K562 (cell line): ENCODE measurements around the gene PNPO. TPM values are rescaled to one million over a fixed set of nuclear protein-coding genes. Genes with fewer than 3 reads are reported as not detected.

Experiments
- ATAC-seq: fragments of 200-7000 bp; cut with Tn5 transposase; 3 replicates; pipeline ENCODE4 v1.9.1; 2020; ENCODE audit warnings: moderate library complexity
- BruUV-seq: library from RNA; stranded (reverse); fragments of 400-500 nt; replicated peaks from 2 replicates; lab custom pipeline; 2021; lab: Mats Ljungman, UMichigan
- CTCF ChIA-PET: fragments of 300-600 bp; formaldehyde crosslinking; extraction: SDS; loops from one replicate; lab custom pipeline; 2021; ENCODE audit warnings: low intra/inter-chr PET ratio; lab: Yijun Ruan, JAX
- POLR2A ChIA-PET: fragments of 300-600, 350-650 bp; sonication (Branson Sonifier 250); formaldehyde crosslinking; extraction: SDS; loops from one replicate; lab custom pipeline; 2021; ENCODE audit warnings: antibody characterized with exemption, inconsistent platforms; lab: Yijun Ruan, JAX
- DNase-seq, 4 experiments: peaks; one replicate each; pipeline versions ENCODE4 v3.0.0 to v3.0.0-alpha.2; 2011 to 2018; ENCODE audit warnings: low spot score in 3 of 4, mixed read lengths in 3 of 4; ENCODE audit errors: extremely low read depth in 1 of 4
- FAIRE-seq: peaks from 2 replicates; lab custom pipeline; 2011; peaks lifted over from hg19 to GRCh38; lab: Jason Lieb, UNC
- H2AFZ ChIP-seq: 2 replicates; pipeline ENCODE4 v1.6.0; 2011; ENCODE audit warnings: low read depth, low read length, control low read depth, inconsistent platforms
- H3K27ac ChIP-seq: fragments of 200-600 bp; 3 replicates; pipeline ENCODE4 v1.8.0; 2011; ENCODE audit warnings: low read depth, mild to moderate bottlenecking, control low read depth, inconsistent platforms, low read length, moderate library complexity, mixed read lengths; ENCODE audit errors: extremely low read depth
- H3K27me3 ChIP-seq, 2 experiments: fragments of 300-600 bp in 1 of 2; 2 replicates in 1 of 2; 3 replicates in 1 of 2; pipeline versions ENCODE4 v1.6.0 to v1.8.0; 2011; ENCODE audit warnings: inconsistent platforms in 2 of 2, low read length in 2 of 2, mild to moderate bottlenecking in 1 of 2, mixed read lengths in 1 of 2, moderate library complexity in 1 of 2; ENCODE audit not compliant: control insufficient read depth in 2 of 2, insufficient read depth in 2 of 2
- H3K36me3 ChIP-seq: fragments of 300-600 bp; 3 replicates; pipeline ENCODE4 v1.8.0; 2011; ENCODE audit warnings: mild to moderate bottlenecking, low read length, inconsistent platforms; ENCODE audit not compliant: control insufficient read depth, insufficient read depth
- H3K4me1 ChIP-seq, 2 experiments: fragments of 200-600 bp in 1 of 2; replicated peaks in 1 of 2; 2 replicates in 1 of 2; 3 replicates in 1 of 2; pipeline versions ENCODE4 v1.5.1 to v1.8.0; 2011; ENCODE audit warnings: inconsistent platforms in 2 of 2, low read length in 2 of 2, mild to moderate bottlenecking in 1 of 2, mixed read lengths in 1 of 2, moderate library complexity in 1 of 2; ENCODE audit not compliant: control insufficient read depth in 2 of 2, insufficient read depth in 2 of 2
- H3K4me2 ChIP-seq: 2 replicates; pipeline ENCODE4 v1.6.1; 2011; ENCODE audit warnings: low read length, control low read depth, inconsistent platforms, mixed read lengths; ENCODE audit not compliant: insufficient read depth
- H3K4me3 ChIP-seq: fragments of 200-600 bp; sonication (generic), shearing (Covaris generic); 2 replicates; pipeline ENCODE4 v1.5.1; 2016; ENCODE audit warnings: control low read depth, inconsistent platforms
- H3K79me2 ChIP-seq: fragments of 200-600 bp; 3 replicates; pipeline ENCODE4 v1.8.0; 2011; ENCODE audit warnings: low read length, inconsistent platforms; ENCODE audit not compliant: control insufficient read depth, insufficient read depth
- H3K9ac ChIP-seq, 2 experiments: 2 replicates each; pipeline versions ENCODE4 v1.6.0 to v1.6.1; 2011; ENCODE audit warnings: low read depth in 2 of 2, low read length in 2 of 2, control low read depth in 1 of 2, inconsistent platforms in 1 of 2, mild to moderate bottlenecking in 1 of 2, mixed read lengths in 1 of 2; ENCODE audit not compliant: insufficient read depth in 1 of 2
- H3K9me1 ChIP-seq: one replicate; pipeline ENCODE4 v1.6.0; 2011; ENCODE audit warnings: inconsistent platforms, mild to moderate bottlenecking, low read length, moderate library complexity; ENCODE audit not compliant: control insufficient read depth, insufficient read depth
- H3K9me3 ChIP-seq: replicated peaks from 2 replicates; pipeline ENCODE4 v1.5.1; 2011; ENCODE audit warnings: low read depth, low read length, inconsistent platforms; ENCODE audit not compliant: control insufficient read depth, insufficient read depth
- H4K20me1 ChIP-seq: replicated peaks from 2 replicates; pipeline ENCODE4 v1.6.1; 2011; ENCODE audit warnings: low read length, inconsistent platforms, mixed read lengths; ENCODE audit not compliant: control insufficient read depth, insufficient read depth
- BCLAF1 ChIP-seq, 2 experiments: fragments of 450-650 bp in 1 of 2; IDR thresholded peaks; 2 replicates each; pipeline ENCODE4 v1.6.1; 2011 to 2017; ENCODE audit warnings: low read depth in 2 of 2, antibody characterized with exemption in 1 of 2, borderline replicate concordance in 1 of 2, low read length in 1 of 2, mild to moderate bottlenecking in 1 of 2, mixed read lengths in 1 of 2; ENCODE audit not compliant: control insufficient read depth in 1 of 2
- MBD1 ChIP-seq: fragments of 250-450 bp; sonication (Bioruptor Pico); IDR thresholded peaks from 2 replicates; pipeline ENCODE4 v1.8.0; 2022; ENCODE audit warnings: inconsistent platforms
- MBD2 ChIP-seq: sonication (generic); IDR thresholded peaks from 2 replicates; pipeline ENCODE4 v1.6.1; 2016; ENCODE audit warnings: low read depth, borderline replicate concordance
- TAF7 ChIP-seq: fragments of 450-650 bp; IDR thresholded peaks from 2 replicates; pipeline ENCODE4 v1.6.1; 2016; ENCODE audit warnings: missing genetic modification characterization, missing compliant biosample characterization
- ZFP91 ChIP-seq: sonication (generic); formaldehyde crosslinking; IDR thresholded peaks from 2 replicates; pipeline ENCODE4 v1.8.0; 2022; ENCODE audit warnings: mild to moderate bottlenecking, missing genetic modification reagents
- WGBS: fragments of 100-300 bp; shearing (Covaris generic); methylation state at CpG from one replicate; pipeline ENCODE4 v1.1.6; 2016; ENCODE audit warnings: low coverage, mixed read lengths; ENCODE audit not compliant: insufficient coverage; ENCODE audit errors: missing lambda C conversion rate; 5-methylcytosine and 5-hydroxymethylcytosine counted together
- in situ Hi-C: fragments of 300-500 bp; cut with MboI; formaldehyde crosslinking; loops from 4 replicates; pipeline ENCODE4 v1.15.0; 2018; ENCODE audit warnings: inconsistent platforms, mixed read lengths
- intact Hi-C: fragments of 100-400 bp; cut with micrococcal nuclease; formaldehyde crosslinking; loops from 2 replicates; pipeline ENCODE4 v1.14.2; 2022
- polyA plus RNA-seq, 8 experiments: library from polyadenylated mRNA; depleted of rRNA in 4 of 8; stranded (reverse) in 5 of 8; unstranded in 3 of 8; fragments of >200 nt; fragmentation: Nextera tagmentation in 2 of 8; fragmentation: Illumina TruSeq in 1 of 8; extraction: Ambion mirVana in 2 of 8; extraction: Trizol in 1 of 8; gene quantifications; 2 replicates each; pipeline versions ENCODE4 v1.2.1 to v1.2.3, GENCODE V29; 2011 to 2014; ENCODE audit warnings: inconsistent platforms in 1 of 8, missing spikeins in 1 of 8
- total RNA-seq, 7 experiments: library from RNA; depleted of rRNA in 6 of 7; stranded (reverse); fragments of >200 nt in 6 of 7; fragmentation: Illumina TruSeq in 2 of 7; extraction: Trizol in 2 of 7; gene quantifications; 2 replicates each; pipeline versions ENCODE4 v1.2.1 to v1.2.3, GENCODE V29; 2011 to 2021; ENCODE audit warnings: low replicate concordance in 1 of 7
- TF ChIP-seq, protein P1 (sequence below): fragments of 250-450 bp; sonication (Bioruptor Pico); IDR thresholded peaks from 2 replicates; pipeline ENCODE4 v1.5.0; 2021; ENCODE audit warnings: mild to moderate bottlenecking, moderate library complexity

The PNPO gene
- total and polyA plus RNA-seq, 9 of the 15 experiments (the other 6 are each of a cell fraction or from before 2014, with no cell fraction given): 16.6 to 39.0 (median 27.4) TPM

DNA sequence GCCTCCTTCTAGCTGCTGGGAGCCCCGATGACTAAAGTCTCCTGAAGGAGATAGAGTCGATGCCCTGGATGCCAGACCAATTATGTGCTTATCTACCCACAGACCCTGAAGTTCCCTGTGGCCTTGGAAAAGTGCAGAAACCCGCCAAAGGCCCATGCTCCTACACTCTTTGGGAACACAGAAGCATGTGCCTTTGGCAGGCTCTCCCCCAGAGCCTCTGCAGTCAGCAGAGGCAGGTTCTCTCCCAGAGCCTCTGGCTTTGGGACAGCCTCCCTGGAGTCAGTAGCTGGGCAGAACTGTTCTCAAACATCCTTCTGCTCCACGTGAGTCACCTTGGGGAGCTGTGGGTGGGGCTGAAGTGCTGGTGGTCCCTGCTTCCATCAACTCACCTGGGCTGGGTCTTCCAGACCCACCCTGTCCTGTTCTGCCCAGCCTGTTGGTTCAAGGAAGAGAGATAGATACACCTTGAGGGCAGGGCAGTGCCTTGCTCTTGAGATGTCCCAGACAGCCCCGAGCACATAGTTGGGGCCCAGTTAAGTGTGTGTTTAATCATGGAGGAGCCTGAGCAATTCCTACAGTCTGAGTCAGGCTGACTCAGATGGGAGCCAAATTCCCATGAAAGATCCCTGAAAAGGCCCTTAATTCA lies 26.4 kb downstream of the PNPO start (continued):
- no peak for TF ChIP-seq MBD1 (CRISPR knock-in tag)

DNA sequence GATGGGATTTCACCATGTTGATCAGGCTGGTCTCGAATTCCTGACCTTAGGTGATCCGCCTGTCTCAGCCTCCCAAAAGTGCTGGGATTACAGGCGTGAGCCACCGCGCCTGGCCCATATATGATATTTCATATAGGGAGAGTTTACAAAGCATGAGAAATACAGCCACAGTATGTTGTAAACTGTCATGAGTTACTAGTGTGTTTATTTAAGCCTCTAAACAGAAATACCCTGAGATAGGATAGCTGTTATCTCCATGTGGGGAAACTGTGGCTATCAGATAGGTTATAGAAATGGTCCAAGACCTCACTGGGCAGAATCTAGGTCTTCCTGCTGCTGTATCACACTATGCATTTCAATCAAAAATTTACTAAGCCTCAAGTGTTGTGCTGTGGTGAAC lies 27.5 kb downstream of the PNPO start:
- WGBS: 64% methylated on average over 5 of the region's 5 CpGs
- H3K4me2 ChIP-seq: no peak overlapping the region
- TF ChIP-seq BCLAF1 (IDR thresholded peaks at IDR 0.05; ENCODE audit: borderline replicate concordance in 1 of 2, control insufficient read depth in 1 of 2, low read depth in 2 of 2, low read length in 1 of 2) (no peak), MBD2 (no peak), TAF7 (tag) (no peak), ZFP91 (no peak)
- TF ChIP-seq, protein P1, sequence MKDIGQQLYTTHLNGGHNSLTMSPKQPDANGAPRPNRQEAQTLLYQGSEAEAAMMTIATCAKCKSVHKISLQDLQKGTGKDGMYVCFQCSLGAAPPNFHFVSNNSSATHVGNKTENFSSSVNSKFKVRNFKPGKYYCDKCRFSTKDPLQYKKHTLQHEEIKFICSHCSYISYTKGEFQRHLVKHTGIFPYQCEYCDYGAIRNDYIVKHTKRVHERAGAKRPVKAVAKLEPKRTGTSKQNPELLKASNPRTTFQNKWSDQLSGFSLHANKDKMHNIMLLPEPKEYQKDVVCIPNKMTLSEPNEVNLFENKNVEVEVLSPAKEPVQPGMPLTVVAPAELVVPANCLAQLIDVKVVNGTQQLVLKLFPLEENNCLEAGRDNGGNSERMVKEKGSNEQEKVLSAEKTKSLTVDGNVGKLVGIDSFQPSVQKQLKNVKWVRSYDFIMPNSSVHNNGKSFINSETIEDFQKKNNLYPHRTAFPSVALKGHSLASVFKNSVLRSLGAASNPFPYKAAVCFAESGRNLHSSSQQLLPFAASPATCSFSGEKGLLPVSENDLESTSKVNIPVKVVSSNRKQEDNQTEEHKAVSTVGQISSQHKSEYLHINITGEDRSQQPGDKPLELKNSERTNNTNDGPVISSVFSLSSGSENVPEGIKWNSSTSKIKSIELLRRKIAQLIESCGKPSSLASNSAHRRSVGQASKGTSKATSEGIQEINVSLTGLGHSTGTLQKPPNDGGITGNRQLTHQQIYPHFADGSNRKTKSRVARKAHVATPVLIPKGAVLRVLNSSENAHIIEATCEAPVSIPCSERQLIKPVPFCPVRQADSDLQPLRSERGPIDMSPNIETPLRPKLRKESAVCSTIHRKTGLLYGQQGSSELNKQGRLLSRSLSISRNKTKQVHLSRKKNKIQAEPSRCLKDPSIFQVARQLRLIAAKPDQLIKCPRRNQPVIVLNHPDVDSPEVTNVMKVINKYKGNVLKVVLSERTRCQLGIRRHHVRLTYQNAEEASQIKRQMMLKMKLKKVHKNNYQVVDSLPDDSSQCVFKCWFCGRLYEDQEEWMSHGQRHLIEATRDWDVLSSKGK (CRISPR knock-in tag): no peak

More for the DNA sequence above, 27.5 kb downstream of the PNPO start:
- intact Hi-C loops (no loop called here), in situ Hi-C loops (no loop called here)
- Histone ChIP-seq H3K36me3 (peaks cover 18% of the 10 kb centered on the region), H3K27ac (no peak overlapping the region), H3K79me2 (peaks cover 19% of the 10 kb centered on the region), H3K4me1 (peaks cover 20 to 31% of the 10 kb centered on the region in 2 experiments; a peak in 4 of 5 replicates), H2AFZ (no peak overlapping the region), H4K20me1 (no peaks in the 10 kb centered on the region), H3K4me3 (no peak overlapping the region), H3K9me1 (no peaks in the 10 kb centered on the region), H3K27me3 (no peaks in the 10 kb centered on the region), H3K9ac (no peak overlapping the region), H3K9me3 (no peaks in the 10 kb centered on the region)
- FAIRE-seq (no peak), DNase-seq (no peak), ATAC-seq (no peak)
- ChIA-PET POLR2A (interaction anchor here (0.8 to 2.1 kb wide), 3 partner anchors 7 to 19 kb away, joined by 3 to 8 read pairs (median 5); partner anchors contain the start of gene PRR15L), CTCF (interaction anchor here (0.6 kb wide), 1 partner anchor 18 kb away, joined by 3 read pairs; no protein-coding TSS in a partner anchor)
- no TSS peak for BruUV-seq
